ENCODE measurements around the gene MAST4.

MAST4 gene

DNA sequence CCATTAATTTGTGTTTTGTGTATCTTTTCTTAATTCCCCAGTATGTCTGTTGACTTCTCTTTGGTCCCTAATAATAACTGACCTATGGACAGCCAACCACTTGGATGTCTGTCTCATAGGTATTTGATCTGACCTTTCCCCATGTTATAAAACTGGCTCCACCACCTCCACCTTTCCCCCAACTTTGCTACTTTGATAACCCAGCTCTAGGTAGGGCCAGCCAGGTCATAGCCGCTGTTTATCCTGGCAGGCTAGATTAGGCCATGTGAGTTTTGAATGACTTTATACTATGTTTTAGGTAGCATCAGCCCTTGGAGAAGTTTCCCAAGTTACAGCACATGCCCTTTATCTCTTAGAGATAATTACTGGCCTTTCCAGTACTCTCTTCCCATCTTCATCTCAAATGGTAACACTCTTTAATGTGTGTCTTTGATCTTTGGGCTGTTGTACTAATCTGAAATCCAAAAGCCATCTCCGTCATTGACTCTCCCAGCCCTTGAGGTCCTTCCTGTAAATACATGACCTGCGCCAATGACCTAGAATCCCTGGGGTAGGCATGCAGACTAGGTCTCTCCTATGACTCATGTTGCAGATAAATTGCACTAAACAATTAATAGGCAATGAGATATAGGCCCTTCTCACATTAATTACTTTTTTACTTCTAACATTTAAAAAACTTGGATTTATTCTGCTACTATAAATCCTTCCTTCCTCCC is 447.8 kb downstream of the MAST4 start:
- TF ChIP-seq, protein P1, sequence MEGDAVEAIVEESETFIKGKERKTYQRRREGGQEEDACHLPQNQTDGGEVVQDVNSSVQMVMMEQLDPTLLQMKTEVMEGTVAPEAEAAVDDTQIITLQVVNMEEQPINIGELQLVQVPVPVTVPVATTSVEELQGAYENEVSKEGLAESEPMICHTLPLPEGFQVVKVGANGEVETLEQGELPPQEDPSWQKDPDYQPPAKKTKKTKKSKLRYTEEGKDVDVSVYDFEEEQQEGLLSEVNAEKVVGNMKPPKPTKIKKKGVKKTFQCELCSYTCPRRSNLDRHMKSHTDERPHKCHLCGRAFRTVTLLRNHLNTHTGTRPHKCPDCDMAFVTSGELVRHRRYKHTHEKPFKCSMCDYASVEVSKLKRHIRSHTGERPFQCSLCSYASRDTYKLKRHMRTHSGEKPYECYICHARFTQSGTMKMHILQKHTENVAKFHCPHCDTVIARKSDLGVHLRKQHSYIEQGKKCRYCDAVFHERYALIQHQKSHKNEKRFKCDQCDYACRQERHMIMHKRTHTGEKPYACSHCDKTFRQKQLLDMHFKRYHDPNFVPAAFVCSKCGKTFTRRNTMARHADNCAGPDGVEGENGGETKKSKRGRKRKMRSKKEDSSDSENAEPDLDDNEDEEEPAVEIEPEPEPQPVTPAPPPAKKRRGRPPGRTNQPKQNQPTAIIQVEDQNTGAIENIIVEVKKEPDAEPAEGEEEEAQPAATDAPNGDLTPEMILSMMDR (IDR thresholded peaks at IDR 0.05; ENCODE audit: low read depth, low read length), result no peak
- TF ChIP-seq EZH2phosphoT487 (IDR thresholded peaks at IDR 0.05; ENCODE audit: low read depth), result no peak
- no peaks in the 10 kb centered on the region for H3K79me2 ChIP-seq (ENCODE audit: low read length)
- no peak overlapping the region for H2AFZ ChIP-seq (ENCODE audit: low read depth, low read length)
- H3K4me3 ChIP-seq (ENCODE audit: low read length), result no peak overlapping the region
- H3K36me3 ChIP-seq (replicated peaks; ENCODE audit: low read depth, low read length), result no peaks in the 10 kb centered on the region
- H3K27me3 ChIP-seq (ENCODE audit: low read depth, low read length), result no peaks in the 10 kb centered on the region
- no peaks in the 10 kb centered on the region for H4K20me1 ChIP-seq (ENCODE audit: insufficient read depth, low read length)
- H3K27ac ChIP-seq (ENCODE audit: low read length), result no peak overlapping the region
- no peak overlapping the region for H3K9ac ChIP-seq (ENCODE audit: low read length)
- no peak overlapping the region for H3K4me2 ChIP-seq (ENCODE audit: low read length)
- H3K9me3 ChIP-seq (ENCODE audit: insufficient read depth, low read length), result no peaks in the 10 kb centered on the region
- H3K4me1 ChIP-seq (ENCODE audit: low read length), result no peaks in the 10 kb centered on the region

DNA sequence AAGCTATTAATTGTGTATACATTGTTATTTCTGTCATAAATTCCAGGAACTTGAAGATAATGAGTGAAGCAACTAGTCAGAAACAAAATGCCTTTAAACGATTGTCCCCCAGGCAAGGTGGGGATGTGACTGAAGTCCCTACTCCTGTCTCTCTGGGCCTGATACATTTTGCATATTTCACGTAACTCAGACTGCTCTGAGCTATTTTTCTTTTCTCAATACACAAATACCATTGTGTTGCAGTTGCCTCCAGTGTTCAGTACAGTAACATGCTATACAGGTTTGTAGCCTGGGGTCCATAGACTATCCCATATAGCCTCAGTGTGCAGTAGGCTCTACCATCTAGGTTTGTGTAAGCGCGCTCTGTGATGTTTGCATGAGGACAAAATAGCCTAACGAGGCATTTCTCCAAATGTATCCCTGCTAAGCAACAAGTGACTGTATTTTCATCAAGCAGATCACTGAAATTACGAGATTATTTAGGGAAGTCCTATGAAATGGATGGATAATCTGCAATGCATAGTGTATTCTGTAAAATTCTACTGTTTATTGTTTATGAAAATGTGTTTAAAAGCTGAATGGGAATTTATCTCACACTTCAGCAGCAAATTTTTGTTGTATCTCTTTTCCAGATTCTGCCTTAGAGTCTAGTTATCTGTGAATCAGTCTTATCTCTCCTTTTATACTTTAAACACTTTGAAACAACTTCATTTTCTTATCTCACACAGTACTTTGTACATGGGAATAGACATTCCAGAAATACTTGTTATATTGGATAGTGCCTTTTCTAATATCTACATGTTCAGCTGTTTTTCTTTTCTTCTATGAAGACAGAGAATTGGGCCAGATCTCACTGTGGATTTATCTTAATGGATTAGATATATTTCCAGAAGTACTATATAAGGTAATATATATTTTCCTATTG is 449.9 kb downstream of the MAST4 start:
- peaks cover 14% of the 10 kb centered on the region; the same call in 1 of the 2 replicates for H3K27me3 ChIP-seq (ENCODE audit: low read depth, low read length)
- no peaks in the 10 kb centered on the region for H4K20me1 ChIP-seq (ENCODE audit: insufficient read depth, low read length)
- no peaks in the 10 kb centered on the region for H3K79me2 ChIP-seq (ENCODE audit: low read length)
- H3K36me3 ChIP-seq (replicated peaks; ENCODE audit: low read depth, low read length), result no peaks in the 10 kb centered on the region
- no peak overlapping the region for H2AFZ ChIP-seq (ENCODE audit: low read depth, low read length)
- no peak overlapping the region for H3K27ac ChIP-seq (ENCODE audit: low read length)
- no peak overlapping the region for H3K4me3 ChIP-seq (ENCODE audit: low read length)
- TF ChIP-seq, protein P1 (IDR thresholded peaks at IDR 0.05; ENCODE audit: low read depth, low read length), result no peak
- no peak for TF ChIP-seq EZH2phosphoT487 (IDR thresholded peaks at IDR 0.05; ENCODE audit: low read depth)
- H3K4me1 ChIP-seq (ENCODE audit: low read length), result no peaks in the 10 kb centered on the region
- H3K4me2 ChIP-seq (ENCODE audit: low read length), result no peak overlapping the region
- no peaks in the 10 kb centered on the region for H3K9me3 ChIP-seq (ENCODE audit: insufficient read depth, low read length)
- no peak overlapping the region for H3K9ac ChIP-seq (ENCODE audit: low read length)

DNA sequence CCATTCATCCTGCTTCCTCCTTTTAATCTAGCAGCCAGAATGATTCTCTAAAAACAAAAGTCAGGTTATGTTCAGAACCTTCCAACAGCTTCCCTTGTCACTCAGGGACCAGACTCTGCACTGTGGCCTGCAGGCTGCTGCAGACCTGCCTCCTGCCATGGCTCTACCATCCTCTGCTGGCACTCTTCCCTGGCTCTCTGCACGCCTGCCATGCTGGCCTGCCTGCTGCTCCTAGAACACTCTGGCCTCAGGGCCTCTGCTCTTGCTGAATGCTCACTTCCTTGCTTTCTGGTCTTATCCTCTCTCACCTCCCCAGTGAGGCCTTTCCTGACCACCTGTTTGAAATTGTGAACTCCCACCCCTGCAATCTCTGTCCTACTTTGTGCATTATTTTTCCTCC is 451.0 kb downstream of the MAST4 start:
- no peaks in the 10 kb centered on the region for H4K20me1 ChIP-seq (ENCODE audit: insufficient read depth, low read length)
- no peaks in the 10 kb centered on the region for H3K79me2 ChIP-seq (ENCODE audit: low read length)
- H3K27me3 ChIP-seq (ENCODE audit: low read depth, low read length), result peaks cover 14% of the 10 kb centered on the region; the same call in 1 of the 2 replicates
- TF ChIP-seq, protein P1 (IDR thresholded peaks at IDR 0.05; ENCODE audit: low read depth, low read length), result no peak
- no peak for TF ChIP-seq EZH2phosphoT487 (IDR thresholded peaks at IDR 0.05; ENCODE audit: low read depth)
- no peak overlapping the region for H2AFZ ChIP-seq (ENCODE audit: low read depth, low read length)
- no peak overlapping the region for H3K4me2 ChIP-seq (ENCODE audit: low read length)
- no peaks in the 10 kb centered on the region for H3K9me3 ChIP-seq (ENCODE audit: insufficient read depth, low read length)
- H3K9ac ChIP-seq (ENCODE audit: low read length), result no peak overlapping the region
- H3K36me3 ChIP-seq (replicated peaks; ENCODE audit: low read depth, low read length), result no peaks in the 10 kb centered on the region
- no peak overlapping the region for H3K27ac ChIP-seq (ENCODE audit: low read length)
- no peak overlapping the region for H3K4me3 ChIP-seq (ENCODE audit: low read length)
- H3K4me1 ChIP-seq (ENCODE audit: low read length), result no peaks in the 10 kb centered on the region

DNA sequence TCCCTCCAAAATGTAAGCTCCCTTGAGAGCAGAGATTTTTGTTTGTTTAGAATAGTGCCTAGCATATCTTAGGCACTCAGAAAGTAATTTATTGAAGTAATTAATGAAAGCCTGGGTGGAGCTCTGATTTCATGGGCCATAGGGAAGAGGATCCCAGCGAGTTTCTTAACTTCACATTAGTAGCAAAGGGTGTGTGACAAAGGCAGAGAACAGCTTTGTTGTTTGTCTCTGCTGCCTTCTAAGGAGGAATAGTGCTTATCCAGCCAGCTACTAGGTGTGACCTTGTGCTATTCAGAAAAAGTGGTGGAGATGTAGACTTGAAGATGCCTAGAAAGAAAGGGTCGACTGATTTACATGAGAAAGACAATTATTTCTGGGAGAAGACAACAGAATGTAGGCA is 451.4 kb downstream of the MAST4 start:
- TF ChIP-seq, protein P1 (IDR thresholded peaks at IDR 0.05; ENCODE audit: low read depth, low read length), result no peak
- TF ChIP-seq EZH2phosphoT487 (IDR thresholded peaks at IDR 0.05; ENCODE audit: low read depth), result no peak
- H3K79me2 ChIP-seq (ENCODE audit: low read length), result no peaks in the 10 kb centered on the region
- H3K9ac ChIP-seq (ENCODE audit: low read length), result no peak overlapping the region
- no peaks in the 10 kb centered on the region for H3K4me1 ChIP-seq (ENCODE audit: low read length)
- H3K36me3 ChIP-seq (replicated peaks; ENCODE audit: low read depth, low read length), result no peaks in the 10 kb centered on the region
- H4K20me1 ChIP-seq (ENCODE audit: insufficient read depth, low read length), result no peaks in the 10 kb centered on the region
- peaks cover 14% of the 10 kb centered on the region; the same call in 1 of the 2 replicates for H3K27me3 ChIP-seq (ENCODE audit: low read depth, low read length)
- no peak overlapping the region for H3K4me3 ChIP-seq (ENCODE audit: low read length)
- no peaks in the 10 kb centered on the region for H3K9me3 ChIP-seq (ENCODE audit: insufficient read depth, low read length)
- no peak overlapping the region for H3K4me2 ChIP-seq (ENCODE audit: low read length)
- H3K27ac ChIP-seq (ENCODE audit: low read length), result no peak overlapping the region
- no peak overlapping the region for H2AFZ ChIP-seq (ENCODE audit: low read depth, low read length)

Measured in OCI-LY3 (cell line).